ENCODE measurements around the gene TOMM7.
"Not testable (repeated sequence)": the region's sequence is repeated elsewhere in the genome, so short reads cannot be mapped to it uniquely, and the experiment has no call there.

The TOMM7 gene

GRCh38 chr7:22821702-22822485 lies 755 bp downstream of the TOMM7 start:
- peak; percentile 14 for DNase-seq (ENCODE audit: low read depth)

GRCh38 chr7:22819476-22819875 lies 3.2 kb downstream of the TOMM7 start:
- no peak for DNase-seq (ENCODE audit: low read depth)

GRCh38 chr7:22814261-22815208 lies 8.1 kb downstream of the TOMM7 start:
- DNase-seq (ENCODE audit: low read depth) = peak; percentile 74

GRCh38 chr7:22812353-22812752 lies 10.3 kb downstream of the TOMM7 start:
- no peak for DNase-seq (ENCODE audit: low read depth)

GRCh38 chr7:22811746-22812280 lies 10.8 kb downstream of the TOMM7 start:
- no peak for DNase-seq (ENCODE audit: low read depth)

GRCh38 chr7:22810843-22811242 lies 11.8 kb downstream of the TOMM7 start:
- no peak for DNase-seq (ENCODE audit: low read depth)

- DNase-seq (ENCODE audit: low read depth) = no peak
Observed at GRCh38 chr7:22809902-22810642, 12.6 kb downstream of the TOMM7 start.

- no peak for DNase-seq (ENCODE audit: low read depth)
Observed at GRCh38 chr7:22808140-22808539, 14.5 kb downstream of the TOMM7 start.

- no peak for DNase-seq (ENCODE audit: low read depth)
Observed at GRCh38 chr7:22806752-22807151, 15.9 kb downstream of the TOMM7 start.

- DNase-seq (ENCODE audit: low read depth) = no peak
Observed at GRCh38 chr7:22805227-22805626, 17.4 kb downstream of the TOMM7 start.

GRCh38 chr7:22802831-22803230 lies 19.8 kb downstream of the TOMM7 start:
- DNase-seq (ENCODE audit: low read depth) = not testable (repeated sequence)

- DNase-seq (ENCODE audit: low read depth) = no peak
Observed at GRCh38 chr7:22802426-22802825, 20.2 kb downstream of the TOMM7 start.

GRCh38 chr7:22801912-22802311 lies 20.7 kb downstream of the TOMM7 start:
- no peak for DNase-seq (ENCODE audit: low read depth)

GRCh38 chr7:22799633-22800032 lies 23.0 kb downstream of the TOMM7 start:
- no peak for DNase-seq (ENCODE audit: low read depth)

GRCh38 chr7:22793593-22794462 lies 28.8 kb downstream of the TOMM7 start:
- DNase-seq (ENCODE audit: low read depth) = no peak

- DNase-seq (ENCODE audit: low read depth) = peak; percentile 19
Observed at GRCh38 chr7:22791204-22792158, 31.2 kb downstream of the TOMM7 start.

GRCh38 chr7:22790640-22791039 lies 32.0 kb downstream of the TOMM7 start:
- DNase-seq (ENCODE audit: low read depth) = not testable (repeated sequence)

- DNase-seq (ENCODE audit: low read depth) = peak; percentile 6
Observed at GRCh38 chr7:22787951-22788350, 34.7 kb downstream of the TOMM7 start.

GRCh38 chr7:22786290-22786932 lies 36.2 kb downstream of the TOMM7 start:
- DNase-seq (ENCODE audit: low read depth) = no peak
